ENCODE results near the gene CARS1. TPM values are rescaled to one million over a fixed set of nuclear protein-coding genes. Genes with fewer than 3 reads are reported as not detected.

Gene CARS1
- total RNA-seq, 4 donors from 2014 or later, result 41.7 to 59.9 (median 54.1) TPM

DNA sequence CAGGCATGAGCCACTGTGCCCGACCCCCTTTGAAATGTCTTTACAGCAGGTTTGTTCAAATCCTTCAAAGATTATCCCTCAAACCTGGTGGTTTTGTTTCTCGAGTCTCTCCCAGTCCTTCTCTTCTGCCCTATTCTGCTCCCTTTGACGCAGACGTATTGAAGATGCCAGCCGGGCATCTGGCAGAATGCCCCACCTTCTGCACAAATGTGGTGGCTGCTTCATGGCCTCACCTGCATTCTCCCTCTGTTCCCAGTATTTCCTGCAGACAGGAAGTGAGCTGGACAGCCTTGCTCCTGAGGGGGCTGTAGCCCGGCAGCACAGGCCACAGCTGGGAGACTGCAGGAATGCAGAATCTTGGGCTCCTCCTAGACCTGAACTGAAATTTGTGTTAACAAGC, 60.2 kb downstream of the CARS1 start:
- Histone ChIP-seq H3K36me3 (peaks cover 0 to 27% (median 0%) of the 10 kb centered on the region in 3 donors), H3K27me3 (no peaks in the 10 kb centered on the region), H3K9me3 (no peaks in the 10 kb centered on the region), H3K27ac (no peak overlapping the region), H3K4me3 (no peak overlapping the region), H3K4me1 (peaks cover 0 to 10% (median 2%) of the 10 kb centered on the region in 4 donors)
- DNase-seq, result peak in 2 of 3 donors; percentile 29 to 32
- no peak for TF ChIP-seq POLR2A (IDR thresholded peaks at IDR 0.05)
- TF ChIP-seq, protein P1, sequence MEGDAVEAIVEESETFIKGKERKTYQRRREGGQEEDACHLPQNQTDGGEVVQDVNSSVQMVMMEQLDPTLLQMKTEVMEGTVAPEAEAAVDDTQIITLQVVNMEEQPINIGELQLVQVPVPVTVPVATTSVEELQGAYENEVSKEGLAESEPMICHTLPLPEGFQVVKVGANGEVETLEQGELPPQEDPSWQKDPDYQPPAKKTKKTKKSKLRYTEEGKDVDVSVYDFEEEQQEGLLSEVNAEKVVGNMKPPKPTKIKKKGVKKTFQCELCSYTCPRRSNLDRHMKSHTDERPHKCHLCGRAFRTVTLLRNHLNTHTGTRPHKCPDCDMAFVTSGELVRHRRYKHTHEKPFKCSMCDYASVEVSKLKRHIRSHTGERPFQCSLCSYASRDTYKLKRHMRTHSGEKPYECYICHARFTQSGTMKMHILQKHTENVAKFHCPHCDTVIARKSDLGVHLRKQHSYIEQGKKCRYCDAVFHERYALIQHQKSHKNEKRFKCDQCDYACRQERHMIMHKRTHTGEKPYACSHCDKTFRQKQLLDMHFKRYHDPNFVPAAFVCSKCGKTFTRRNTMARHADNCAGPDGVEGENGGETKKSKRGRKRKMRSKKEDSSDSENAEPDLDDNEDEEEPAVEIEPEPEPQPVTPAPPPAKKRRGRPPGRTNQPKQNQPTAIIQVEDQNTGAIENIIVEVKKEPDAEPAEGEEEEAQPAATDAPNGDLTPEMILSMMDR (IDR thresholded peaks at IDR 0.05), result no peak

DNA sequence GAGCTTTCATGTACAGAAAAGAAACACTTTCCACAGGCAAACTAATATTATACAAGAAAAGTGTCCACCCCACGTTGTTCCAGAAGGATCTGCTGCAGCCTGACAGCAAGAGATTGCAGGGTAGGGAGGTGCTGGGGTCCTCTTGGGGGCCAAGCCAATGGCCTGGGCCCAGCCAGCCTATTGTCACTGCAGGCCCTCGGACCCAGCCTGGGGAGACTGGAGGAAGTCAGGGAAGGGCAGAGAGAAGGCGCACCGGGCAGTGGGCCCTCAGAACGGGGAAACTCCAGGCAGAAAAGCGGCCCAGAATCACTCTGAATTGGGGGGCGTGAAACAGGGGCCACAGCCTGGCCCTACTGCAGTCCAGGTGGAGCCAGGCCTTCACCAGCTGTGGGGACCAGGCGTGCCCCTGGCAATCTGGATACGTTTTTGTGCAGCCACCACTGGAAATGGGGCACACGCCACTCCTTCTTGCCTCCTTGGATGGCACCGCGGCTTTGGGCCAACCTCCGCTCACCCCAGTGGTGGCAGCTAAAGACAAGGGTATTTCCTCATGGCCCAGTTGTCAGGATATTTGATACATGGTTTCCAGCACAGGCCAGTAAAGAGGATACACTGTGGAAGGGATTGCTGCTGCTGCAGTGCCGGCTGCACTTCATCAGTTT, 61.2 kb downstream of the CARS1 start:
- Histone ChIP-seq H3K36me3 (peaks cover 0 to 19% (median 0%) of the 10 kb centered on the region in 3 donors), H3K9me3 (no peaks in the 10 kb centered on the region), H3K4me3 (no peak overlapping the region), H3K4me1 (peaks cover 0 to 10% (median 2%) of the 10 kb centered on the region in 4 donors), H3K27ac (no peak overlapping the region), H3K27me3 (no peaks in the 10 kb centered on the region)
- TF ChIP-seq, protein P1 (IDR thresholded peaks at IDR 0.05), result no peak
- TF ChIP-seq POLR2A (IDR thresholded peaks at IDR 0.05), result no peak
- no peak for DNase-seq

DNA sequence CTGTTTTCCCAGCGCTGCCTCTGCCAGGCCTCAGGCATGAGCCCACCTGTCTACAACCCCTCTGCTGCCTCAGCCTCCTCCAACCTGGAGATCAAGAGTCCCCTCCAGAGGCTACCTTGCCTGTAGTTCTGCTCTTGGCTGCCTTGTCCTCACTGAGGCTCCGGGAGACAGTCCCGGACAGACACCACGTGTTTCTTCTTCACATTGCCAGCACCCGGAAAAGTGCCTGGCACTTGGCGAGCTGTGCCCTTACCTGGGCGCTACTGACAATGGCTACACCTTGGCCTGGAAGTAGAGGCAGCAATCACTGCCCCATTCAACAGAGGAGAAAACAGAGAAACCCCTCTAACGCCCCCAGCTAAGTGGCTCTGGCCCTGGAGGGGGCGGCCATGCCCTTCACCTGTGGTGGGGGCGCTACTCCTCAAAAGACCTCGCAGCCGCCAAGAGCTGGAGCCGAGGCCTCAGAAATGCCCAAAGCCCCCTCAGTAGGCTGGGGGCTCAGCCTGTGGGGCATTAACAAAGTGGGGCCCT, 62.1 kb downstream of the CARS1 start:
- Histone ChIP-seq H3K36me3 (peaks cover 0 to 9% (median 0%) of the 10 kb centered on the region in 3 donors), H3K27ac (no peak overlapping the region), H3K4me3 (no peak overlapping the region), H3K4me1 (peaks cover 3 to 13% (median 6%) of the 10 kb centered on the region in 4 donors), H3K9me3 (no peaks in the 10 kb centered on the region), H3K27me3 (no peaks in the 10 kb centered on the region)
- TF ChIP-seq POLR2A (IDR thresholded peaks at IDR 0.05), result no peak
- no peak for DNase-seq

DNA sequence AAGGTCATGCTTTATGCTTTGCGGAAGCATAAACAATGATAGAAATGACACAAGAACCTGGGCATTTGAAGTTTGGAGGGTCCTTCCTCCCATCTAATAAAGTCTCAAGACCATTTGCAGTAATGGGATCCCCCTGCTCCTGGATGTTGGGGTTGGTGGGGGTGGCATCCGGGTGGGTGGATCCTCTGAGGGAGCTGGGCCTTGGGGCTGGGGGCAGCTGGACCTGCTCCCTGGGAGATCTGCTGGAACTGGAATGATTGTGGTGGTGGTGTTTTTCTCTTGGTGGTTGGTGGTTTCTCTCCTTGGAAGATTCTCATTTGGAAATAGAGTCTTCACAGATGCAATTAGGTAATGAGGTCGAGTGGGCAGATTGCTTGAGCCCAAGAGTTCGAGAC, 62.9 kb downstream of the CARS1 start:
- no peak overlapping the region for H3K4me3 ChIP-seq
- H3K36me3 ChIP-seq, result peaks cover 0 to 2% (median 0%) of the 10 kb centered on the region in 3 donors
- TF ChIP-seq, protein P1 (IDR thresholded peaks at IDR 0.05), result no peak
- TF ChIP-seq POLR2A (IDR thresholded peaks at IDR 0.05), result no peak
- H3K27me3 ChIP-seq, result no peaks in the 10 kb centered on the region
- H3K9me3 ChIP-seq, result no peaks in the 10 kb centered on the region
- no peak overlapping the region for H3K27ac ChIP-seq
- DNase-seq, result no peak
- H3K4me1 ChIP-seq, result peaks cover 3 to 19% (median 9%) of the 10 kb centered on the region in 4 donors

DNA sequence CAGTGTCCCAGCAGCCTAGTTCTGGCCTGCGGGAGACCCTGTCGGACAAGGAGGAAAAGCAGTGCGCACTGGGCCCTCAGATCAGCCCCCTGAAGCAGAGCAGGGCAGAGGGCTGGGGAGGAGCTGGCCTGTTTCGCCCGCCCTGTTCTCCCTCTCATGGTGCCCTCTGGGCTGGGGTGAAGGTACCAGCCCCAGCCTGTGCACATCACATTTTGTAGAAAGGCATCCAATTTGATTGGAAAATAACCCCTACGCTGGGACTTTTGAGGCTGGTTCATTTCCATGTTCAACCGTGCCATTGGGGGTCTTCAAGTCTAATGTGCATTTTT, 64.3 kb downstream of the CARS1 start:
- Histone ChIP-seq H3K4me1 (peaks cover 3 to 33% (median 12%) of the 10 kb centered on the region in 4 donors), H3K27ac (peak overlapping the region in 2 of 4 donors; percentile 98)
- no peak for DNase-seq

More for the DNA sequence above, 64.3 kb downstream of the CARS1 start:
- Histone ChIP-seq H3K36me3 (no peaks in the 10 kb centered on the region), H3K4me3 (peak overlapping the region; percentile 90 to 98 (median 97)), H3K9me3 (no peaks in the 10 kb centered on the region), H3K27me3 (no peaks in the 10 kb centered on the region)
- no peak for TF ChIP-seq POLR2A (IDR thresholded peaks at IDR 0.05)
- TF ChIP-seq, protein P1 (IDR thresholded peaks at IDR 0.05), result no peak

Measured in Peyer's patch (tissue), 4 donors.